Hepatocyte (in vitro differentiated cells): Measurements from ENCODE around the gene TMED9. TPM values are rescaled to one million over a fixed set of nuclear protein-coding genes. Genes with fewer than 3 reads are reported as not detected.

ENCODE experiments used
- DNase-seq: peaks from one replicate; pipeline ENCODE4 v3.0.0-alpha.2; 2016; ENCODE audit warnings: low spot score
- H2AFZ ChIP-seq: fragments of 200-600 bp; sonication (generic); 2 replicates; pipeline ENCODE4 v1.6.0; 2016; ENCODE audit warnings: antibody characterized with exemption, mild to moderate bottlenecking
- H3K27ac ChIP-seq: fragments of 200-600 bp; sonication (generic); 2 replicates; pipeline ENCODE4 v1.5.1; 2016; ENCODE audit warnings: mild to moderate bottlenecking
- H3K27me3 ChIP-seq: fragments of 200-600 bp; sonication (generic); 2 replicates; pipeline ENCODE4 v1.6.1; 2016
- H3K36me3 ChIP-seq: fragments of 200-600 bp; sonication (generic); replicated peaks from 2 replicates; pipeline ENCODE4 v1.5.1; 2016; ENCODE audit warnings: low read depth; ENCODE audit not compliant: insufficient read depth
- H3K4me1 ChIP-seq: fragments of 200-600 bp; sonication (generic); 2 replicates; pipeline ENCODE4 v1.5.1; 2016; ENCODE audit warnings: mild to moderate bottlenecking, moderate library complexity; ENCODE audit not compliant: insufficient read depth
- H3K4me2 ChIP-seq: fragments of 200-600 bp; sonication (generic); 2 replicates; pipeline ENCODE4 v1.6.0; 2016
- H3K4me3 ChIP-seq: fragments of 200-600 bp; sonication (generic); 2 replicates; pipeline ENCODE4 v1.5.1; 2016; ENCODE audit warnings: mild to moderate bottlenecking
- H3K79me2 ChIP-seq: fragments of 200-600 bp; sonication (generic); 2 replicates; pipeline ENCODE4 v1.6.0; 2017; ENCODE audit warnings: mild to moderate bottlenecking
- H3K9me2 ChIP-seq: fragments of 200-600 bp; sonication (generic); replicated peaks from 2 replicates; pipeline ENCODE4 v1.6.0; 2017; ENCODE audit warnings: mild to moderate bottlenecking; ENCODE audit not compliant: insufficient read depth
- H3K9me3 ChIP-seq: fragments of 200-600 bp; sonication (generic); 2 replicates; pipeline ENCODE4 v1.5.1; 2016; ENCODE audit warnings: low read depth, mild to moderate bottlenecking
- H4K20me1 ChIP-seq: fragments of 200-600 bp; sonication (generic); 2 replicates; pipeline ENCODE4 v1.6.0; 2016; ENCODE audit warnings: mild to moderate bottlenecking; ENCODE audit not compliant: insufficient read depth, poor library complexity, severe bottlenecking
- EZH2 ChIP-seq: fragments of 200-600 bp; sonication (generic); IDR thresholded peaks from 2 replicates; pipeline ENCODE4 v1.6.1; 2016; ENCODE audit warnings: antibody characterized with exemption, mild to moderate bottlenecking, borderline replicate concordance
- EZH2phosphoT487 ChIP-seq: fragments of 200-600 bp; sonication (generic); IDR thresholded peaks from one replicate; pipeline ENCODE4 v1.6.1; 2018; ENCODE audit warnings: antibody characterized with exemption, mild to moderate bottlenecking, low read depth, moderate library complexity; ENCODE audit not compliant: unreplicated experiment, severe bottlenecking
- WGBS: methylation state at CpG from one replicate; pipeline ENCODE4 v1.1.6; 2016; ENCODE audit warnings: low lambda C conversion rate; ENCODE audit errors: missing lambda C conversion rate; 5-methylcytosine and 5-hydroxymethylcytosine counted together
- polyA plus RNA-seq: library from polyadenylated mRNA; unstranded; fragments of >200 nt; fragmentation: Nextera tagmentation; extraction: Ambion mirVana; gene quantifications from 2 replicates; pipeline ENCODE4 v1.2.1, GENCODE V29; 2016
- total RNA-seq: library from RNA; depleted of rRNA; stranded (reverse); fragments of >200 nt; gene quantifications from 2 replicates; pipeline ENCODE4 v1.2.3, GENCODE V29; 2014
- TF ChIP-seq, protein P1 (sequence below): fragments of 200-600 bp; sonication (generic); IDR thresholded peaks from 2 replicates; pipeline ENCODE4 v1.5.1; 2016; ENCODE audit warnings: antibody characterized with exemption, mild to moderate bottlenecking; ENCODE audit not compliant: poor library complexity

The TMED9 gene
- total and polyA plus RNA-seq, 2 experiments from 2014 or later = 187 to 512 TPM

DNA sequence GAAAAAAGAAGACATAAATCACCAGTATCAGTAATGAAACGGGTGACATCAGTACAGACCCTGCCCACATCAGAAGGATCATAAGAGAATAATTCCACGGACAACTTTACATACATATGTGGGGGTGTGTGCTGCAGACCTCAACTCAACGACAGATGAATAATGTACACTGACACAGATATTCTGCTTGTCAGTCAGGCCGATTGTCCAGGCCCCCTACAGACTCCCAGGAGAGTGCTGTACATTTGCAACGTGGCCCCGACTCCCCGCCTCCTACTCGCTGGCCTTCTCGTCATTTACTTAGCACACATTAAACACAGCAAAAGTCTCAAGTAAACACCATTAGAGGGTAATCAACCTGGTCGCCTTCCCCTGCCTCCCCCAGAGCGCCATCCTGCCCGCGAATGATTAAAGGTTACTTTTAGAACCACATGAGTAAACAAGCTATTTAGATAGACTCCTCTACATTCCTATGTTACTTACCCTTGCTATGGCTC lies 3.5 kb upstream of the TMED9 start:
- no peak overlapping the region for H3K4me3 ChIP-seq
- H3K27me3 ChIP-seq = no peaks in the 10 kb centered on the region
- H3K79me2 ChIP-seq = peaks cover 14% of the 10 kb centered on the region
- no peaks in the 10 kb centered on the region for H4K20me1 ChIP-seq
- no peaks in the 10 kb centered on the region for H3K9me2 ChIP-seq
- H3K4me2 ChIP-seq = peak overlapping the region; percentile 32
- H3K4me1 ChIP-seq = peaks cover 11% of the 10 kb centered on the region
- no peaks in the 10 kb centered on the region for H3K9me3 ChIP-seq
- peak overlapping the region; percentile 80 for H3K27ac ChIP-seq
- peak; percentile 52 for DNase-seq
- H3K36me3 ChIP-seq = no peaks in the 10 kb centered on the region
- 33% methylated on average over 13 of the region's 13 CpGs for WGBS
- TF ChIP-seq, protein P1, sequence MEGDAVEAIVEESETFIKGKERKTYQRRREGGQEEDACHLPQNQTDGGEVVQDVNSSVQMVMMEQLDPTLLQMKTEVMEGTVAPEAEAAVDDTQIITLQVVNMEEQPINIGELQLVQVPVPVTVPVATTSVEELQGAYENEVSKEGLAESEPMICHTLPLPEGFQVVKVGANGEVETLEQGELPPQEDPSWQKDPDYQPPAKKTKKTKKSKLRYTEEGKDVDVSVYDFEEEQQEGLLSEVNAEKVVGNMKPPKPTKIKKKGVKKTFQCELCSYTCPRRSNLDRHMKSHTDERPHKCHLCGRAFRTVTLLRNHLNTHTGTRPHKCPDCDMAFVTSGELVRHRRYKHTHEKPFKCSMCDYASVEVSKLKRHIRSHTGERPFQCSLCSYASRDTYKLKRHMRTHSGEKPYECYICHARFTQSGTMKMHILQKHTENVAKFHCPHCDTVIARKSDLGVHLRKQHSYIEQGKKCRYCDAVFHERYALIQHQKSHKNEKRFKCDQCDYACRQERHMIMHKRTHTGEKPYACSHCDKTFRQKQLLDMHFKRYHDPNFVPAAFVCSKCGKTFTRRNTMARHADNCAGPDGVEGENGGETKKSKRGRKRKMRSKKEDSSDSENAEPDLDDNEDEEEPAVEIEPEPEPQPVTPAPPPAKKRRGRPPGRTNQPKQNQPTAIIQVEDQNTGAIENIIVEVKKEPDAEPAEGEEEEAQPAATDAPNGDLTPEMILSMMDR = no peak
- TF ChIP-seq EZH2 (no peak), EZH2phosphoT487 (no peak)
- no peak overlapping the region for H2AFZ ChIP-seq

DNA sequence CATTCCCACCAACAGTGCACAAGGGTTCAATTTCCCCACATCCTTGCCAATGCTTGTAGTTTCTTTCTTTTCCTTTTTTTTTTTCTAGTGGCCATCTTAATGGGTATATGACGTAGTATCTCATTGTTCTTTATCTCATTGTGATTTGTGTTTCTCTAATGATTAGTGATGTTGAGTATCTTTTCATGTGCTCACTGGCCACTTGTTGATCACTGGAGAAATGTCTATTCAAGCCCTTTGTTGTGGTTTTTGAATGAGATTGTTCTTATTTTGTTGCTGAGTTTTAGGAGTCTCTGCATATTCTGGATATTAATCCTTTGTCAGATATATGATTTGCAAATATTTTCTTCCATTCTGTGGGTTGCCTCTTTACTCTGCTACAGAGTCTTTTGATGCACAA lies 1.6 kb upstream of the TMED9 start:
- Histone ChIP-seq H3K9me3 (no peaks in the 10 kb centered on the region), H3K27ac (no peak overlapping the region), H3K4me1 (peaks cover 11% of the 10 kb centered on the region), H3K79me2 (peaks cover 18% of the 10 kb centered on the region), H3K9me2 (no peaks in the 10 kb centered on the region), H4K20me1 (no peaks in the 10 kb centered on the region), H3K27me3 (no peaks in the 10 kb centered on the region), H2AFZ (no peak overlapping the region), H3K4me3 (no peak overlapping the region), H3K4me2 (no peak overlapping the region), H3K36me3 (no peaks in the 10 kb centered on the region)
- TF ChIP-seq EZH2 (no peak), EZH2phosphoT487 (no peak)
- TF ChIP-seq, protein P1 = no peak
- no peak for DNase-seq
- WGBS = 71% methylated on average over 1 of the region's 1 CpG

DNA sequence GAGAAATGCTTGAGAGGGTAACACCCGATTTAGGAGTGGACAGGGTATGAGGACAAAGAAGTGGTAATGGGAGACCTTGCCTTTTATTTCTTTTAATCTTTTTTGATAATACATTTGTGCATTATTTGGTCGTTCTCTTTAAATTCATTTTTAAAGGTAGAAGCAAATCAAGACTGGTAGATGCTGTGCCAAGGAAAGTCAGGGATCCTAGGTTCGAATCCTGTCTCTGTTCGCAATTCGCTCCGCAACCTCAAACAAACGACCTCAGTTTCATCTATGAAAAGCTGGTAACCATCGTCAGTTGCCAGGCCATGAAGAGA lies 353 bp upstream of the TMED9 start:
- H3K9me3 ChIP-seq = no peaks in the 10 kb centered on the region
- 27% methylated on average over 8 of the region's 8 CpGs for WGBS
- H3K27me3 ChIP-seq = no peaks in the 10 kb centered on the region
- H3K4me1 ChIP-seq = peaks cover 11% of the 10 kb centered on the region
- H3K79me2 ChIP-seq = peaks cover 18% of the 10 kb centered on the region
- TF ChIP-seq EZH2phosphoT487 (no peak), EZH2 (no peak)
- TF ChIP-seq, protein P1 = no peak
- H3K4me3 ChIP-seq = no peak overlapping the region
- H4K20me1 ChIP-seq = no peaks in the 10 kb centered on the region
- H3K4me2 ChIP-seq = peak overlapping the region; percentile 78
- peak overlapping the region; percentile 72 for H2AFZ ChIP-seq
- no peak for DNase-seq
- no peaks in the 10 kb centered on the region for H3K36me3 ChIP-seq
- H3K27ac ChIP-seq = no peak overlapping the region
- no peaks in the 10 kb centered on the region for H3K9me2 ChIP-seq

DNA sequence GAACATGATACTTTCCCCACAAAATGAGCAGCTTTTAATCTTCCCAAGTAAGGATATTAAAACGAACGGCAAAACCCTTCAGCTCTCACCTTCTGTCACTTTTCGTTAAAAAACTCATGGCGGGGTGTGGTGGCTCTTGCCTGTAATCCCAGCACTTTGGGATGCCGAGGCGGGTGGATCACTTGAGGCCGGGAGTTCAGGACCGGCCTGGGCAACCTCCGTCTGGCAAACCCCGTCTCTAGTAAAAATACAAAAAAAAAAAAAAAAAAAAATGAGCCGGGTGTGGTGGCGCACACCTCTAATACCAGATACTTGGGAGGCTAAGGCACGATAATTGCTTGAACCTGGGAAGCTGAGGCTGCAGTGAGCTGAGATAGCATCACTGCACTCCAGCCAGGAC lies 902 bp downstream of the TMED9 start:
- Histone ChIP-seq H3K9me3 (no peaks in the 10 kb centered on the region), H3K4me2 (peak overlapping the region; percentile 94), H3K27me3 (no peaks in the 10 kb centered on the region), H3K9me2 (no peaks in the 10 kb centered on the region), H3K36me3 (no peaks in the 10 kb centered on the region), H3K4me1 (peaks cover 9% of the 10 kb centered on the region), H2AFZ (no peak overlapping the region), H3K4me3 (peak overlapping the region; percentile 97), H3K79me2 (peaks cover 18% of the 10 kb centered on the region), H3K27ac (peak overlapping the region; percentile 90), H4K20me1 (no peaks in the 10 kb centered on the region)
- DNase-seq = no peak
- WGBS = 82% methylated on average over 13 of the region's 13 CpGs
- TF ChIP-seq, protein P1 = no peak
- TF ChIP-seq EZH2 = no peak
- TF ChIP-seq EZH2phosphoT487 = no peak
